GM18511 (cell line): ENCODE data around the gene UMODL1.

Experiments
- ATAC-seq: cut with Tn5 transposase; IDR thresholded peaks from one replicate; pipeline ENCODE4 v1.9.1; 2021; ENCODE audit warnings: mild to moderate bottlenecking, moderate library complexity; ENCODE audit not compliant: unreplicated experiment

Gene UMODL1

DNA sequence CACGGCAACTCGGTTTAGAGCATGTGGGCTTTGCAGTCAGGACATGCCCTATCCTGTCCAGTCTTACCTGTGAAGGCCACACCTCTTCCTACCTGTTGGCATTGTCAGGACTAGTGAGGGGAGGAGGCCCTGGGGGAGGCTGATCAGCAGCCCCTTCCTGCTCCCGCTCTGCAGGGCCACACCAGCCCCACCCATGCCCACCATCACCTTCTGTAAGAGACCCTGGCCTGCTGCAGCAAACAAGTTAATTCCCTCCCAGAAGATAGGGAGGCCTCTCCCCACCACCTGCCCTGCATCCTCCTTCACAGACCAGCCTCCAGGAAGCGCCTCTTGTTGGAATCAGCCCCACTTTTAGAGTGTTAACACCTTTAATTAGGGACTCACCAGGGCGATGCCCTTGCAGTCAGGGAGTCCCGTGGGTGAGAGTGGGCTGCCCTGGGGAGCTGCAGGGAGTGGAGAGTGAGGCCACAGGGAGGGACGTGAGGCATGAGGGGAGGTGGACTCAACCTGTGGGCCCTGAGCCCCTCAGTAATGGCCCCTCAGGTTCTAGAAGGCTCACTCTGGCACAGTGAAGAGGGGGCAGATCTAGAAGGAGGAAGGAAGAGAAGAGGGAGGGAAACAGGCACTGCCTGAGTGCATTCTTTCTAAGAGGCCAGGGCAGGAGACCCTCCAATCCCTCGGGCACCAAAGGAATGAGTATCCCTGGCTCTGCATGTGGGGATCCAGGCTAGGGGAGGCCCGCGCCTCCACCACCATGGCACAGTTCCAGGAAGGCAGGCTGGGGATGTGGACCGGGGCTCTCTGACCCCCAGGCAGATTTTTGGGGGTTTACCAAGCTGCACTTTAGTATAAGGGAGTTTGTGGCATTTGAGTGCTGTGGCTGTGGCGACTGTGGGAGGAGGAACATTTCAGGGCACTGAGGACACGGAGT lies 8.2 kb downstream of the UMODL1 start:
- no peak for ATAC-seq

DNA sequence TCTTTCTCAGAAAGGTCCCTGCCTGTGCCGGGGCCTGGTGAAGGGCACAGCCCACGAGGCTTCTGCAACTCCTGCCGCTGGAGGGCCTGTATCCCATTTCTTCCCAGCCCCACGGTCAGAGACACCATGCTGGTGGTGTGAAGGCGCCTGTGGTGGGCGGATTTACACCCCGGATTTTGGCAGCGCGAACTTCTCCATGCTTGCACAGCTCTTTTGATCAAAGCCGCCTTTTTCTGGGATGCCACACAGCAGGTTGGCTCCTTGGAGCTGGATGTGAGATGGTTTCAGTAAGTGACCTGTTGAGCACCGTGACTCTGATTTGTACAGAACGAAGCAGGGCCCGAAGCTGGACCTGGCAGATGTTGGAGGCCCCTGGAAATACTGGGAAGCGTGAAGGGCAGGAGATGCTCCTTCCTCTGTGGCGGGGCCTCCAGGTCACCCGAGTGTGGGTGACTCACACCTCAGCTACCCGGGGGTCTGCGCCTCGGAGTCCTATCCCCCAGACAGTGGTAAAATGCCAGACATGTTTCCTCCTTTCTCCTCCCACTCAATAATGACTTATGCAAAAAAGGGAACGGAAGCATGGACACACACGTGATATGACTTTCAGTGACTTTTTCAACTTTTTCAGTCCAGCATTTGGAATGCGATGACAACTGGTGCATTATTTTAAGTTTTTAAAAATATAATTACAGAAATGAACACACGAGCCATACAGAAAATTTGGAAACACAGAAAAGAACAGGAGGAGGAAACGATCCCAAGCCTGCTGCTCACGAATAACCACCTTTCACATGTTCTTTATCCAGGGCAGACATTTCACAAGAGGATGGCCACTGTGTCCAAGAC lies 9.0 kb downstream of the UMODL1 start:
- no peak for ATAC-seq

DNA sequence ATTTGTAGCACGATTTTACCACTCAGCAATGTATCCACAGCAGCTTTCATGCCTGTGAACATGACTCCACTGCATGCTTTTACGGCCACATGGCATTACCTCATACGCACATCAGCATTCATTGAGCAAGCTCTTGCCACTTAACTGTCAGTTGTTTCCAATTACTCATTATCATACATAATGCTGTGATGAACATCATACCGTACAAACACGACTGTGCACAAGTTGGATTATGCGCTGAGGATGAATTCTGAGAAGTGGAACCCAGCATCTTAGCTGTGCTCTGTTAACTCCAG lies 9.6 kb downstream of the UMODL1 start:
- ATAC-seq = no peak

DNA sequence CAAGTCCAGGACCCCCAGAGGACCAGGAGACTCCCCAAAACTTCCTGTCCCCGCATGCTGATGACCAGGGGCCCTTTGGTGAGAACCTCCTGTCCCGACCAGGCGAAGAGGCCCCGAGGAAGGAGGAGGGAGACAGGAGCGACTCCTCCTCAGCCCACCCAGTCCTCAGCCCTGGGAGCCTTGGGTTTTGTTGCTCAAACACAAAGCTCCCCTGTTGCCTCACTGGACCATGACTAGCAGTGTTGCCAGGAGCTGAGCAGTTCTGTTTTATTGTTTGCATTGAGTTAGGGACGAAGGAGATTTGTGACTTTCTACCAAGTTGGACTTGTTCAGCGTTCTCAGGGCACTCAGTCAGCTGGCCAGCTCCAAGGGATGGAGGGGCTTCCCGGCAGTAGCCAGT lies 10.0 kb downstream of the UMODL1 start:
- ATAC-seq = no peak

DNA sequence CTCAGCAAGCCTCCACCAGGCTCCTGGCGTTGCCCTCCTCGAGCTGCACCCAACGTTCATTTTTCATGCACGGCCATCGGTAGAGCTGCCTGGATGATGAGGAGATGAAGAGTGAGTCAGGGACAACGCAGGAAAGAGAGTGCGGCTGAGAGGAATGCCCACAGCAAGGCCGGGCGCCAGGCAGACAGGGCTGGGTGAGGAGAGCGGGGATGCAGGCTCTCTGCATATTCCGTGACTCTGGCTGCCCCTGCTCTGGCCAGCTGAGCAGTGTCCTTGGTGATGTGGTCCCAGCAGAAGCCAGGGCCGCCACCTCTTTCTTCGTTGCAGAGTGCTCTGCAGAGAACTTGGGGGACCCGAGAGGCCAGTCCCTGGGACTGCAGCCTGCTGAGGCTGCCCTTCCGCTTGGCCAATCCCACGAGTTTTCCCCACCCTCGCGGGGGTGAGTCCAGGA lies 10.8 kb downstream of the UMODL1 start:
- no peak for ATAC-seq

DNA sequence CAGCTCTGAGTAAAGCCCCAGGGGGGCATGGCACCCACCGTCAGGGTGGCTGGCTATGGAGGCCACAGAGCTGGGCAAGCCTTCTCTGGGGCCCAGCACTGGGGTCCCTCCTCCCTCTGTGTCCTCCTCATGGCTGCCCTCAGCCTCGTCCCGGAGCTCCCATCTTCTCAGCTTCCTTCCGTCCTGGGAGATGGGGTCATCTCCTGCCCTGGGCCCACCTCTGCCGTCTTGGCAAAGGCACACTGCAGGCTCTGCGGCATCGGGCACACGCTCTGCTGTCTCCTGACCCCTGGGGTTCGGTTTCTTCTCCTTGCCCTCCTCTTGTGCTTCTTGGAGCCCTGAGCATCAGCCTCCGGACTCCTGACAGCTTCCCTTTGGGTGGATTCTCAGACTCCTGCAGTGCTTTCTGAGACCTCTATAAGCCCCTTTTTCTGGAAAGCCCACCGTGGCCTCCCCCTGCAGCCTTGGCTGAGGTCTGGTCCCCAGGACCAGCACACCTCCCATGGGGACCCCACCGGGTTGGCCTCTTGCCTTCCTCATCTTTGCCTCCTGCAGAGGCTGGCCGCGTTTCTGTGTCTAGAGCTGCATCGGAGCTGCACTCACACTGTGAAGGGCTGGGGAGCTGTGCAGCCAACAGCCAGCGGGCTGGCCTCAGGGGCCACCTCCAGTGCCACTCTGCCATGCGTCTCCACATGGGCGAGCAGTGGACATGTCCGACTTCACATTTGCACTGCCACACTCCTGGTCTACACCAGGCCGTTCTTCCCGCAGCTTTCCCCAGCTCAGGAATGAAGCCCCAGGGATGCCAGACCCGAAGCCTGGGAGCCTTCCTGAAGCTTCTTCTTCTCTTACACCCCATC lies 11.6 kb downstream of the UMODL1 start:
- ATAC-seq = no peak

DNA sequence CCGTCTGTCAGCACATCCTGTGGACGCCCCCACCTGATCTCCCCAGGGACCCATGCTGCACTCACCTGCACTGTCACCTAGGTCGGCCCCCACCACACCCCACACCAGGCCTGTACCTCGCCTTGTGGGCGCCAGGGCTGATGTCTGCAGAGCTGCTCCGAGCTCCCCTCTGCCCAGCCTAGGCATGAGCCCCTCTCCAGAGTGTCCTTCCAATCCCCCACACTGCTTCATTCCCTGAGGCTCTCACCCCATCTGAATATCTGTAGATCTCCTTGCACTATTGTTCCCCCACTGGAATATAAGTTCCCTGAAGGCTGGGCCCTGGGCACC lies 12.2 kb downstream of the UMODL1 start:
- no peak for ATAC-seq

DNA sequence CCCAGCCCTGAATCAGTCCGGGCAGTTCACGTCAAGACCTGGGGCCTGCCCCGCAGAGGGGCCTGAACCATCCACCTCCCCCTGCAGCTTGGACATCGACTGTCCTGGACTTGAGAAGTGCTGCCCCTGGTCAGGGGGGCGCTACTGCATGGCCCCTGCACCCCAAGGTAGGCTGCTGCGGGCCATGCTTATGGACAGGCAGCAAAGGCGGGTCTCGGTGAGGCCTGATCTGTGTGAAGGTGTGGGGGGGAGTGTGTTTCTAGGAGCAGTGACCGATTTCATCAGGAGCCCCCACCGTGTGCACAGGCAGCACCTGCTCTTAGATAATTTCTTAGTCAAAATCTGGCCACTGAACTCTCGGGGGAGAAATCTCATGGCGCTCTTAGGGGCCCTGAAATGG lies 13.0 kb downstream of the UMODL1 start:
- ATAC-seq = no peak

DNA sequence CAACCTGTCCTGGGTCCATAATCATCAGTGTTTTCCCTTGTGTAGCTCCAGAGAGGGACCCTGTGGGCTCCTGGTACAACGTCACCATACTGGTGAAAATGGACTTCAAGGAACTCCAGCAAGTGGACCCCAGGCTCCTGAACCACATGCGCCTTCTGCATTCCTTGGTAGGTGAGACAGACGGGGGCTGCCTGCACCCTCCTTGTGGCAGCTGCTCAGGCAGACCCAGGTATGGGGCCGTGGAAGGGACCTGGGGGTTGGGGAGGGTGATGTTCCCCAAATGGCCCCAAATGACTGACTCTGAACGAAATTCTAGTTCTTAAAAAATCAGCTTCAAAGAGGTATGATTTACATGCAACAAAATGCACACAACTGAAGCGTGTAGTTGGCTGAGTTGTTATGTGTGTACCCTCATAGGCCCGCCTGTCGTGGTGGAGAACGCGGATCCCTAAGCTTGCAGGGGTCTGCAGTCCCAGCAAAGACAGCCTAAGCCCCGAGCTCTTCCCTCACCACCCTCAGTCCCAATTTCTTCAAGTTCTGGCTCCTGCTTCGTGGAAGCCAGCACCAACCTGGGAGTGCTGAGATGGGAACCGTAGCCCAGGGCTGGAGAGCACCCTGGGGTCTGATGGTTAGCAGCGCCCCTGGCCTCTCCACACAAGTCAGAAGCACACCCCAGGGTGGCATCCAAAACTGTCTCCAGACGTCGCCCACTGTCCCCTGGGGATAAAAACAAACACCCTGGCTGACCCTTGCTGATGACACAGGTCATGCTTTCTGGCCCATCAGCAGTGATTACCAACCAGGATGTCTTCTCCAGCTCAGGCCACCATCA lies 14.3 kb downstream of the UMODL1 start:
- no peak for ATAC-seq

DNA sequence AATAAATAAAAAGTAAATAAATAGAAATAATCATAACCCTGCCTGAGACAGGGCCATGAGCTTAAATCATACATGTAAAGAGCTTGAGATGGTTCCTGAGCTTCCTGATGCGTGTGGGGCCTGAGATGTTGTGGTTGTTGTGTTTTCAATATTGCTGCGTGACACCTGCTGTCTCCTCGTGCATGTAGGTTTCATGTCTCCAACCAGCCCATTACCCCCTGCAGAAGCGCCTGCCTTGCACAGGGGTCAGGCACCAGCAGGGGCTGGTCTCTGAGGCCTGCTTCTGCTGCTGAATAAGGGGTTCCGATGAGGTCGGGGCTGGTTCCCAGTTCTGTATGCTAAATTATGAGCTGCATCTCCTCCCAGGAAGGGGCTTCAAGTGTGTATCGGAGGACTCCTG lies 15.9 kb downstream of the UMODL1 start:
- ATAC-seq = no peak

DNA sequence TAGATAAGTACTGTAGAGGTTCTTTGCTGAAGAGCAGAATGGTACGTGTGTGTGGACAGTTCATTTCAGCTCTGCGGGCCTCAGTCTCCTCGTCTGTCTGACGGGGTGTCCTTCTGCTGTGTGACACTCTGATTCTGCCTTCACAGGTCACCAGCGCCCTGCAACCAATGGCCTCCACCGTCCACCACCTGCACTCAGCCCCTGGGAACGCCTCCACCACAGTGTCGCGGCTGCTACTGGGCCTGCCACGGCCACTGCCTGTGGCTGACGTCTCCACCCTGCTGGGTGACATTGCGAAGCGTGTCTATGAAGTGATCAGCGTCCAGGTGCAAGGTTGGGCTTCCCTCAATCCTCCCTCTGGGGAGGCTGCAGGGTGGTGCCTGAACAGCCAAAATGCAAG lies 17.0 kb downstream of the UMODL1 start:
- no peak for ATAC-seq

DNA sequence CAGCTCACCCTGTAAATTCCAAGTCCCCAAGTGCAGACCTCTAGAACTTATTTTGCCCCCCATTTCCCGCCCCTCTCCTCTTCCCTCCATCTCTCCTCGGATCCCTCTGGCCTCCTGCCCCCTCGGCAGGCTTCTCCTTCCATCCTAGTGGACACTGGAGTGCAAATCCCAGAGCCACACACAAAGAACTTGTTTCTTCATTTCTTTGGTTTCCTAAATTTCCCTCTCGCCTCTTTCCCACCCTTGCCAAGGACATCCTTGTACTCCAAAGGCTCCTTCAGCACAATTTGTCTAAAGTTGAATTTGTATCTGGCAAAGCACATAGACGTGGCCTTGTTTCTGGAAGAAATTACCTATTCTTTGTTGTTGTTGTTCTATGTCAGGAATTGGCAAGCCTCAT lies 17.5 kb downstream of the UMODL1 start:
- no peak for ATAC-seq

DNA sequence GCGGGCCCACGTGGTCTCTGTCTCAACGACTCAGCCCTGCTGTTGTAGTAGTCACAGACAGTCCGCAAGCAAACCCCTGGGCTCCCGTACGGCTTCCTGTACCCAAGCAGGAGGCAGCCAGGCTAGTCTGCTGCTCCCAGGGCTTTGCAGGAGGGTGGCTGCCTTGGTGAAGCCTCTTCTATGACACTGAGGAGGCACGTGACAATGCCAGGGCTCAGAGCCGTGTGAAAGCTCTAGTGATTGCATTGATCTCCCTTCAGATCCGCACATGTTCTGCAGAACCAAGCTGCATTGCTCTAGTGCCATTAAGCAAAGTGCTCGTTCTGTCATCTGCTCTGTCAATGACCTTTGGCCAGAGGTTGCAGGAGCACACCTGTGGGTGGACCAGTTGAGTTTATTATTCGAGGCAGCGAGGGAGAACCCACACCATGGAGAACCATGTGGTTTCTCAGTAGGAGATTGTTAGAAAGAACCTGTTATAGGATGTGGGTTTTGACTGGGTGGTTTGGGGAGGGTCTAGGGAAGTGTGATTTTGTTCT lies 18.0 kb downstream of the UMODL1 start:
- ATAC-seq = no peak

DNA sequence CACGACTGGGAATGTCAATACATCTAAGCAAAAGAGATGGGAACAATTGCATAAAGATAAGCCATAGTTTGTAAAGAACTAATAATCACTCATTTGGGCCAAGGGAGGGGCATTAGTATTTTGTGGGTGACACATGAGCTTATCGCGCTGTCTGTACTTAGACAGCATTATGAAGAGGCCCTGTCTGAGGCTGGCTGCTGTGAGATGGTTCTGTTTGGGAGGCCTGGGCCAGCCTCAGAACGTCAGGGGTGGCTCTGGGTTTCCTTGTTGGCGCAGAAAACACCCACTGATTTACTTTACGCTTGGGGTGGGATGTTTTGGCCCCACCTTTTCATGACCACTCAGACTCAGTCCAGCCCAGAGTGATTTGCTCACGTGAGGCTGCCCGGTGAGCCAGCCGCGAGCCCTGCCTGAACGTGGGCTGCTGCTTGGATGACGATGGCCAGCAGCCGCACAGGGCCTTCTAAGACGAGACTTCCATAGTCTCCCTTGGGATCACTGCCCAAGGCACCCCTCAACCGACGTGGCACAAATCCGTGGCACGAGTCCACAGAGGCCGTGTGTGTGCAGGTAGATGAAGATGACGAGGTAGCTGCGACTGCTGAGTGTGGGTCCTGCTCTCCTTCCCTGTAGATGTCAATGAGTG lies 18.7 kb downstream of the UMODL1 start:
- ATAC-seq = no peak

DNA sequence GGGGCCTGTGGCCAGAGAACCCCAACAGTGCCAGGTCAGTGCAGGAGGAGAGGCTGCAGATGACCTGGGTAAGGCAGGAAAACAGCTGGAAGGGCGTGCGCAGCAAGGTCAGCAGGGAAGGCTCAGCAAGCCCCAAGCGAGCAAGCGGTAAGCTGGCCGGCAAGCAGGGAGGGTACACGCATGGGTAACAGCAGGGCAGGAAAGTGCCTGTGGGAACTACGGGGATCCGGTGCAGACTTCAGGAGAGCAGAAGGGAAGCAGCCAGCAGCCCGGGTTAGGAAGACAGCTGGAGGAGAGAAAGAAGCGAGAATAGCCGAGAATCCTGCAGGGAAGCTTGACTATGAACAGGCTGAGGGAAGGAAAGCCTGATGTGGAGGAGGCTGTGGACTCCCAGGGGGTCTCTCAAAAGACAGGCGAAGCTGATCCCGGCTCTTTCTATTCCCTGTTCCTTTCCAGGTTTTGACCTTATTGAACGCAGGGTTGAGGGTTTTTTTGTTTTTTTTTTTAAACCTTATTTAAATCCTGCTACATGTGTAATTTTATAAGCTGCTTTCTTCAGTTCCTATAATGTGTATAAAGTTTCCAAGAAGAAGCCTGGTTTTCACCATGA lies 20.9 kb downstream of the UMODL1 start:
- no peak for ATAC-seq

DNA sequence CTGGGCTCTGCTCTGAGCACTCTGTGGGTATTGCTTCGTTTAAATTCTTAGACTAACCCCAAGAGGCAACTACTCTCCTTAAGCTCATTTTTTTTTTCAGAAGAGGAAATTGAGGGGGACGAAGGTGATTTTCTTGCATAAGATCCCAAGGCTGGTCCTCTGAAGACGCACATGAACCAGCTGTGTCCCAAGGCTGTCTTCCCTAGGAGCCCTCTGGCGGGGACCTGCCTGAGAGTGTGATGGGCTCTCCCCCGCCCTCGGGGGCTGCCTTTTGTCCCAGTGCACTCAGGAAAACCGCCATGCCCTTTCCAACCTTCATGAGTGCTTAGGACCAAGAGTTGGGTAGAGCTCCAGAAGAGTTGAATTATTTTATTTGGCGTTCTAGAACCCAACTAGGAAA lies 21.7 kb downstream of the UMODL1 start:
- ATAC-seq = no peak

DNA sequence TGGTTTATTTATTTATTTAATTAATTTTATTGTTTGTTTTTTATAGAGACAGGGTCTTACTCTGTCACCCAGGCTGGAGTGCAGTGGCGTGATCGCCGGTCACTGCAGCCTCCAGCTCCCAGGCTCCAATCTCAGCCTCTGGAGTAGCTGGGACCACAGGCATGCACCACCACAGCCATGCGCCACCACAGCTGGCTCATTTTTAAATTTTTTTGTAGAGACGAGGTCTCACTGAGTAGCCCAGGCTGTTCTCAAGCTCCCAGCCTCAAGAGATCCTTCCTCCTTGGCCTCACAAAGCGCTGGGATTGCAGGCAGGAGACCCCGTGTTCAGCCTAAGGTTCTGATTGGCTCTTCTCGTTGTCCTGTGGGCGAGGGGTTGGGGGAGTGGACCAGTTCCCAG lies 22.1 kb downstream of the UMODL1 start:
- ATAC-seq = no peak

DNA sequence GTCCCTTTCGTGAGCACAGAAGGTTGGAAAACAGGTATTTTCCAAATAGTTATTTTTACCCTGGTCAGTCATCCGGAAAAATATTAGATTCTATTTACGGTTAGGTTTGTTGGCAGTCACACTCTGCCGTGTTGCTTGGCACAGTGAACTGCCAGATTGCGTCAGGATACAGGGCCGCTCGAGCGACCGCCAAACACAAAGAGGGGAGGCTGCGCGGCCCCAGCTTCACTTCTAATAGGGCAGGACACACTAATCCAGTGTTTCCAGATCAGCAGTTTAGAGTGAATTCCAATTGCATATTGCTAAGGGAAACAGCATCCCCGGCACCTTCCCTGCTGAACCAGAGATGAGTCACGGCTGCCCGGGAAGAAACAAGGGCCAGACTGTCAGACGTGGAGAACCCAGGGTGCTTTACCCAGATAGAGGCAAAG lies 22.9 kb downstream of the UMODL1 start:
- ATAC-seq = no peak

DNA sequence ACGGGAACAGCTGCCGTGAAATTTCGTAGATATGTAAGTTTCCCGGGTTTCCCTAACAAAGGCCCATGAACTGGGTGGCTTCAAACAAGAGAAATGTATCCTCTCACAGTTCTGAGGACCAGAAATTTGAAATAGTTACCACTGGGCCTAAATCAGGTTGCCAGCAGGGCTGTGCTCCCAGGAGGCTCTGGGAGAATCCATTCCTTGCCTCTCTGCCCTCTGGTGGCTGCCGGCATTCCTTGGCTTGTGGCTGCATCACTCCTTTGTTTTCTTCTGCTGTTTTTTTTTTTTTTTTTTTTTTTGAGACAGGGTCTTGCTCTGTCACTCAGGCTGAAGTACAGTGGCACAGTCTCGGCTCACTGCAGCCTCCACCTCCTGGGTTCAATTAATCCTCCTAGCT lies 23.7 kb downstream of the UMODL1 start:
- ATAC-seq = no peak
